LHCN-M2 (cell line): ENCODE results near the gene ALKBH4. TPM values are rescaled to one million over a fixed set of nuclear protein-coding genes. Genes with fewer than 3 reads are reported as not detected.
A peak's percentile ranks its signal among the peaks of the same experiment; 100 is the strongest.
"Not testable (repeated sequence)": the region's sequence is repeated elsewhere in the genome, so short reads cannot be mapped to it uniquely, and the experiment has no call there.

Experiments
- DNase-seq: peaks from one replicate; pipeline ENCODE4 v3.0.0-alpha.2; 2012; ENCODE audit warnings: low read depth
- total RNA-seq: library from RNA; depleted of rRNA; stranded (reverse); fragments of >200 nt; gene quantifications from 2 replicates; pipeline ENCODE4 v1.2.3, GENCODE V29; 2014

Gene ALKBH4
- total RNA-seq, 1 experiment from 2014 or later: 25.5 TPM

- peak; percentile 78 for DNase-seq
These were observed 13.9 kb upstream of the ALKBH4 start, which contains the start of gene POLR2J for GRCh38 chr7:102478314-102479208. TSS of gene POLR2J (minus strand) at chr7:102478922. CDS start at chr7:102478860, 62 bp downstream.

- peak; percentile 63 for DNase-seq
These were observed 10.2 kb upstream of the ALKBH4 start for GRCh38 chr7:102474736-102475435.

GRCh38 chr7:102474116-102474515, 9.5 kb upstream of the ALKBH4 start:
- DNase-seq: not testable (repeated sequence)

GRCh38 chr7:102473271-102473991, 8.8 kb upstream of the ALKBH4 start:
- peak; percentile 38 for DNase-seq

- no peak for DNase-seq
These were observed 7.7 kb upstream of the ALKBH4 start for GRCh38 chr7:102472126-102473041.

- no peak for DNase-seq
These were observed 7.1 kb upstream of the ALKBH4 start for GRCh38 chr7:102471791-102472125.

- DNase-seq: no peak
These were observed 5.5 kb upstream of the ALKBH4 start for GRCh38 chr7:102469972-102470825.

GRCh38 chr7:102469351-102469971, 4.8 kb upstream of the ALKBH4 start:
- DNase-seq: no peak

- DNase-seq: no peak
These were observed 4.1 kb upstream of the ALKBH4 start for GRCh38 chr7:102468478-102469350.

- no peak for DNase-seq
These were observed 3.2 kb upstream of the ALKBH4 start for GRCh38 chr7:102467581-102468477.

- no peak for DNase-seq
These were observed 1.4 kb upstream of the ALKBH4 start for GRCh38 chr7:102466097-102466496.

GRCh38 chr7:102463841-102464576, 654 bp downstream of the ALKBH4 start:
- DNase-seq: peak; percentile 15

- DNase-seq: no peak
These were observed 4.2 kb downstream of the ALKBH4 start for GRCh38 chr7:102460467-102460866.

GRCh38 chr7:102459221-102459844, 5.3 kb downstream of the ALKBH4 start:
- no peak for DNase-seq

GRCh38 chr7:102457352-102457924, 7.2 kb downstream of the ALKBH4 start:
- no peak for DNase-seq

- peak; percentile 24 for DNase-seq
These were observed 8.3 kb downstream of the ALKBH4 start for GRCh38 chr7:102456327-102456726.
